DMS79 (cell line): ENCODE data around the gene KCNIP4.
"Not testable (repeated sequence)": the region's sequence is repeated elsewhere in the genome, so short reads cannot be mapped to it uniquely, and the experiment has no call there.

Experiments used
- DNase-seq: peaks from one replicate; lab custom pipeline; 2025; lab: John Stamatoyannopoulos, UW

Gene KCNIP4

DNA sequence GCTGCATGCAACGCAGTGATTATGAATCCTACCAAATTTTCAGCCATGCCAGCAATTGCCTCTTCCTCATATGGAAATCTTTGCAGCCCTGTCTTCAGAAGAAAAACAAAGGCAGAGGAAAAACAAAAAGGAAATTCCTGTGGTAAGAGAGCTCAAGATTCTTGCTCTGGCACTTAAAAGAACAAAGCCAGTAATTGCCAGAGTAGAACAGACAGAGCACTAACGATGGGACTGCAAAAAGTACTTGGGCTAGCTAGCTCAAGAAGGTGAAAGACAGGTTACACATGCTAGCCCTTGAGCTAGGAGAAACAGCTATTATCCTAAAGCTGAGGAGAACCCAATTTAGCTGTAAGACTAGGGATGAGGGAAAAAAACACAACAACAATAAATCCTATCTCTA is 582.3 kb downstream of the KCNIP4 start:
- DNase-seq, result no peak

DNA sequence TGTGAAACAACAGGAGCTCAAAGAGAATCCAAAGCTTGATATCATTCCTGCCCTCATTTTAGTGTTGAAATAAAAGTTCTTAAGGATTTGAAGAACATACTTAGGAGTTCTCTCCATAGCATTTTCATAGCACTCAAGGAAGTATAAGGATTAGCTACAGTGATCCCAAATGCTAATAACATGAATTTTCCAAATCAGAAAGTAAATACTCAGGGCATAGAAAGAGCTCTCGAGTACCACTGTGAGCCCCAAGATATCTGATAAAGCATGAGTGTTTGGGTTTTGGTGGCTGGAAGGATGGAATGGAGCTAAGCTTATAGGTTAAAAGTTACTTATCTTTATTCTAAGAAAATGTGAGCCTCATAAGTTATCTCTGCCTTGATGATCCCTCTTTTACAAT is 584.9 kb downstream of the KCNIP4 start:
- no peak for DNase-seq

DNA sequence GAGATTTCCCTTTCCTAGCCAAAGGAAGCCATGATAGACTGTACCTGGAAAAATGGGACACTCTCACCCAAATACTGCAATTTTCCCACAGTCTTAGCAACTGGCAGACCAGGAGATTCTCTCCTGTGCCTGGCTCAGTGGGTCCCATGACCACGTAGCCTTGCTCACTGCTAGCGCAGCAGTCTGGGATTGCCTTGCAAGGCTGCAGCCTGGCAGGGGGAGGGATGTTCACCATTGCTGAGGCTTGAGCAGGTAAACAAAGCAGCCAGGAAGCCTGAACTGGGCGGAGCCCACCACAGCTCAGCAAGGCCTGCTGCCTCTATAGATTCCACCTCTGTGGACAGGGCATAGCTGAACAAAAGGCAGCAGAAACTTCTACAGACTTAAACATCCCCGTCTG is 596.2 kb downstream of the KCNIP4 start:
- DNase-seq, result not testable (repeated sequence)

DNA sequence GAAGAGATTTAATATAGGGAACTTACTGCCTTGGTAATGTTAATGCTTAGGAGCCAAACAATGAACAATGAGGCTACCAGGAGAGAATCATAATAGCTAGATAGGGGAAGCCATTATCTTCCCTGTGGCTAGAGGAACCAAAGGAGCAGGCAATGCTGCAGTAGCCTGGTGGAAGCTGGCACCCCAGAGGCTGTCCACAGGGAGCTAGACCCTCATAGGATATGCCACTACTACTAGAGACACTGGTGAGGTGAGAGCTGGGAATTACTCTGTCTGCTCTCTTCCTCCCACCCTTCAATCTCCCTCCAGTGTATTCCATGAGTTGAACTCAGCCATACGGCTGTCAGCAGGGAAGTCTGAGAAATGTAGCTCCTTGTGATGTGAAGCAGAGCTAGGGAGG is 601.4 kb downstream of the KCNIP4 start:
- no peak for DNase-seq

DNA sequence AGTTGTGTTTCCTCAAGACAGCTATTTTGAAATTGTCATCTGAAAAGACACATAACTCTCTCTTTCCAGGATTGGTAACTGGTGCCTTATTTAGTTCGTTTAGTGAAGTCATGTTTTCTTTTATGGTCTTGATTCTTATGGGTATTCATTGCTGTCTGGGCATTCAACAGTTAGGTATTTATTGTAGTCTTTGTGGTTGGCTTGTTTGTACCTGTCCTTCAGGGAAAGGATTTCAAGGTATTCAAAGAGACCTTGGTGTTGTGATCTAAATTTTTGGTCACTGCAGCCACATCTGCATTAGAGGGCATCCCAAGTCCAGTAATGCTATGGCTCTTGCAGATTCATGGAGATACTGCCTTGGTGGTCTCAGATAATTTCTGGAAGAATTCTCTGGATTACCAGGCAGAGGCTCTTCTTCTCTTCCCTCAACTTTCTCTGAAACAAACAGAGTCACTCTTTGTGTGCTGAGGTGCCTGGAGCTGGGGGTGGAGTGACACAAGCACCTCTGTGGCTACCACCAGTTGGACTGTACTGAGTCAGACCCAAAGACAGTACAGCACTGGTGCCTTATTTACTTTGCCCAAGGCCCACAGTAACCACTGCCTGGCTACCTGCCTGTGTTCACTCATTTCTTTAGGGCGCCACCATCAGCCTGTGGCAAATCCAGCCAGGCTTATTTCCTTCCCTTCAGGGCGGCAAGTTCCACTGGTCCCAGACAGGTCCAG is 620.4 kb downstream of the KCNIP4 start:
- DNase-seq, result no peak

DNA sequence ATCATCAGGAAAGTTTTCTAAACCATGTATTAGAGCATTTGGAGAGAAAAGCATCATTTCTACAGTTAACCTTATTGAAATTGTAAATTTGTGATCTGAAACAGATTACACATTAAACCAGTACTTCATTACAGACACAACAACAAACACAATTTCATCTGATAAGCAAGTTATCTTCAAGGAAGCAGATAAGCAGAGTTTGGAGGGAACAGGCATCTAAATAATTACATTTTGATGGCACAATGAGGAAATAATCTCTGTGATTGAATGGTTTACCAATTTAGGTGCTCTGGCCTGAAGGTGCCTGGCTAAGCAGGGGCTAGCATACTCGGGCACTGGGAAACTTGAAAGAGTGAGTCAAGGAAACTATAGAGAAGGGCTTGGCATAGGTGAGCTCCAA is 628.5 kb downstream of the KCNIP4 start:
- no peak for DNase-seq

DNA sequence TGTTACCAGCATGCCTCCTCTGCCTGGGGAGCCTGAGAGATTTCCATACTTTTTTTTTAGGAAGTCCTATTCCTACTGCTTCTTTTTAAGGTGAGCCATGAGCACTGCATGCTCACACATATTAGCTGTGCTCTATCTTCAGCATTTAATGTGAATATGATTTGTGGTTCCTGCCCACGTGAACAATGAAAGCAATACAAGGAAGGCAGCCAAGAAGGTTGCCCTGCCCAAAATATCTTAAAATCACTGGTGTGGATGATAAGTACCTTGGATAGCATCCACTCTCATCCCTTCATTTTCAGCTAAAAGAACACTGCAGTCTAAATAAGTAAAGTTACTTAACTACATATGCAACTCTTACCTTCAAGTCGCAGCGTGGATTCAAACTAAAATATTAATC is 640.9 kb downstream of the KCNIP4 start:
- no peak for DNase-seq

DNA sequence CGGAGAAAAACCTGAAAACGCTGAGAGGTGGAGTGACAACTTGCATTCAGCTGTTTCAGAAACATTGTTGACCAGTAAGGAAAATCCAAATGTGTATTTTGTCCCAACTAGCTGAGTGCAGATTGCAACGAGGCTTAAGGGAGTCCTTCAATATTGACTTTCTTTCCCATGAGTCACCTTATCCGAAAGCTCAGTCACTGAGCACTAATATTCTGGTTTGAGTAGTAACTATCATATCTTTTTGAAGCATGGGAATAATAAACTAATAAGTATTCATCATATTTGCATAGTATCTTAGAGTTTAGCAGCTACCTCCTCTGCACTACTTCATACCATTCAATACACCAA is 644.1 kb downstream of the KCNIP4 start:
- DNase-seq, result no peak

DNA sequence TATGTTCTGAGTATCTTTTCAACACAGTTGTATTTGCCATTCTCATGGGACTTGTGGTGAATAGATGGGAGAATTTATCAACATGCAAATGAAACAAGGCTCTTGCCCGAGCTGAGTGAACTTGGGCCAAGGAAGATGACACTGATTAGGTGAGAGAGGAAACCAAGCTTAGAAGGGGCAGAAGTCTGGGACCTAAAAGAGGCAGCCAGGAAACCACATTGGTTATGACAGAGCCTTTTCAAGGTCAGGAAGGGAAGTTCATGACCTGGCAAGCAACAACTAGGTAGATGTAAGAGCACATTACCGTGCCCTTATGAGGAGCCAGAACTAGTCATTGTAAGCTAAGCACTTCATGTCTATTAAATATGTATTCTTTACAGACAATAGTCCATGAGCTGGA is 658.0 kb downstream of the KCNIP4 start:
- no peak for DNase-seq

DNA sequence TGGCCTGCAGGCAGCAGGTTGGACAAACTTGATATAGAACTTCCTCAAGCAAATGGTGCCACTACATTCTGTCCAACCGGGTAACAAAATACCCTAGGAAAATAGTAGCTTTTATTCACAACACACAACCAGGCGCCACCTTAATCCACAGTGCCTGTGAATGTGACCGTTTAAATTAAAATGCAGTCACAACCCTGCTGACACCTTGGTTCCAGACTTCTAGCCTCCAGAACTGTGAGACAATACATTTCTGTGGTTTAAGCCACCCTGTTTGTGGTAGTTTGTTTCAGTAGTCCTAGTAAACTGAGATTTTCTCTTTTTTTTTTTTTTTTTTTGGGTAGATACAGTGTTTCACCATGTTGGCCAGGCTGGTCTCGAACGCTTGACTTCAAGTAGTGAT is 672.5 kb downstream of the KCNIP4 start:
- DNase-seq, result no peak

DNA sequence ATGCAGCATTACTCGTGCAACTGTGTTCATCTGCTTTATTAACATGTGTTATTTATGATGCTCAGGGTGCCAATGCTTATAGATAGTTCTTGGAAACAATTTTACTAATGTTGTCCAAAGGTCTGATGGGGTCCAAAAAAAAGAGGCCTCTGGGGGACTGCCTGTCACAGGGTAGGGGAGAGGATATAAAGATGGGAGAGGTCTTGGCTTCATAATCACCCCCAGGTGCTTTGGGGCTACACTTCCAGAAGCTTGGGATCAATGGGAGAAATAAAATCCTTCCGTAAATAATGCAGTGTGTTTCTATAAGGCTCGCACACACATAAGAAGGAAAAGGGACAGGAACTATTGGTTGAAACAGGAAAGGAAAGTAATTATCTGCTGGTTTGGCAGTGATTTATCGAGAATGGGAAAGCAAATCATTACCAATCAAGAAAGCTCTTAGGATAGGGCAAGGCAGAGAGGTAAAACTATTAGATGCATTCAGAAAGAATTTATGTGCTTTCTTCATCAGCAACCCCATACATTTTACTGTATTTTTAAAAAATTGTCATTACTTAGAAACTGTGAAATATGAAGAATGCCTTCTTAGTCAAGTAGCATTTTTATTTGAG is 677.0 kb downstream of the KCNIP4 start:
- no peak for DNase-seq

DNA sequence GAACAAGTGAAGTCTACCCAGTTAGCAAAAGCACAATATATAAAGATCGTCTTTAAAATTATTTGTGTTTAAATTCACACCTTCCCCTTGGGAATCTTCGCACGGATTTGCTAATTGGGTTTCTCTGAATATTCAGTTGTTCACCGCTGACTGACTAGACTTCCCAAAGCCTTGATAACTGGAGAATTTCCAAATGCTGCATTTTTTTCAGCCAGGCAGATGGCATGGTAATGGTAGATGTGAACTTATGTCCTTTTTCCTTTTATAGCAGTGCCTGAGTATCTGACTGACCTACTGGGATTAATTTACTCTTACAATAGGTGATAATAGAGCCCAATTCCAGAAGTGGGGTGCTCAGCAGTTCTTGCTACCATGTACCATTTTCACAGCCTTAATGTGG is 700.2 kb downstream of the KCNIP4 start:
- no peak for DNase-seq

DNA sequence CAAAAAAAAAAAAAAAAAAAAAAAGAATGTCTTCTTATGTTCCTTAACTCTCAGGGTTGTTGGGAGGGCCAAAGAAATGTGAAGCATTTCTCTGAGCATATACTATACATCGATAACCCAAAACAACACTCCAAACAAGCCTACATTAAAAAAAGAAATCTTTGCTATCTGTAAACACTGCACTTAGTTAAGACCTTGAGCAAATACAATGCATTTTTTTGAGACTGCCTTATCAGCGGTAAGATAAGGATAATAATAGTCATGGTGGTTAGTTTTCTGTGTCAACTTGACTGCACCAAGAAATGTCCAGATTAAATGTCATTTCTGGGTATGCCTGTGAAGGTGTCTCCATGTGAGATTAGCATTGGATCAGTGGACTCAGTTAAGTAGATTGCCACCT is 706.4 kb downstream of the KCNIP4 start:
- no peak for DNase-seq

DNA sequence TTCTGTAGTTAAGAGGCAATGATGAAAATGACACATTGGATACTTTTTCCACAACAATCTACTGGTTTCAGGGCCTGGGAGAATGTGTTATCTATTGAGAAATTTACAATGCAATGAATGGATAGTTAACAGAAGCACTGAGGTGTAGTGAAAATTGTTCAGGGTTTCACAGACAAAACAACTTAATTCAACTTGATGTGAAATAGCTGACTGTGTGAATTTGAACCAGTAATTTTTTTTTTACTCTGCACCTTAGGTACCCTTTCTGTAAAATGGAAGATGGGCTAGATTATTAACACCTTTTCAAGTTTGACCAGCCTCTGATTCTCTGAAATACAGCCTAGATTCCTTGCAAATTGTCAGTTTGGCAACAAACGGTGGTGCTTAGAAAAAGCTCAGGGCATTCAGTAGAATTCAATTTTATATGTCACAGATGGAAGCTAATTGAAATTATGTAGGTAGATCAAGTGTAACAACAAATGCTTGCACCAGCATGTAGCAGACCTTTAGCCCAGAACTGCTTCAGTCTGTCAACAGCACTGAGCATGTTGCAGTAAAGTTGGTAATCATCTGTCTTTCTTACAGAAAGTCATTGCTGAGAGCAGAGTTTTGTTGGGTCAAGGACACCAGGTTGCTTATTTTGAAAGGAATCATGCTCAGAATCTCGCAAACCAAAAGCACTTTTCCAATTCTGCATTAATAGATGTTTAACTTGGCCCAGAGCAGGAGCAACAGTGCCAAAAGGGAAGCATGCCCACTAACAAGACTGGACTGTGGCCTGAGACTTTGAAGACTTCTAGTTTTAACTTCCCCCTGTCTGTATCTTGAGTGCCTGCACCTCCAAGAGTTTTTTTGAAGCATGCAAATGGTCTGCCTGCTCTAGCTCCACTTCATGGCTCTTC is 721.7 kb downstream of the KCNIP4 start:
- no peak for DNase-seq

DNA sequence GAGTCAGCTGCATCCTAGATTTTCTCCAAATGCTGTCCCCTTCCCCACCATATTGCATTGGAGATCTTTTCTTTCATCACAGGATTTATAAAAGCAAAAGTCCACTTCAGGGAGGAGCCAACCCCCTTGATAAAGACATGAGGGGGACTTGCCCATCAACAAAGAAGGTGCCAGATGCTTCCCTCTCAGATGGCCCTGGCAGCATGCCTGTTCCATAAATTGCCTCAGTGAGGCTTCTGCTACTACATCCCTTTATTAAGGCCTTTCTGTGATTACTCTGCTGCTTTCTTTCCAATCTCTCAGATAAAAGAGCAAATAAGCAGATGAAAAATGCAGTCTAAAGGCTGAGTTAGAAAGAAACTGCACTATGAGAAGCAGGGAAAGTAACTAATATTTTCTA is 736.7 kb downstream of the KCNIP4 start:
- no peak for DNase-seq

DNA sequence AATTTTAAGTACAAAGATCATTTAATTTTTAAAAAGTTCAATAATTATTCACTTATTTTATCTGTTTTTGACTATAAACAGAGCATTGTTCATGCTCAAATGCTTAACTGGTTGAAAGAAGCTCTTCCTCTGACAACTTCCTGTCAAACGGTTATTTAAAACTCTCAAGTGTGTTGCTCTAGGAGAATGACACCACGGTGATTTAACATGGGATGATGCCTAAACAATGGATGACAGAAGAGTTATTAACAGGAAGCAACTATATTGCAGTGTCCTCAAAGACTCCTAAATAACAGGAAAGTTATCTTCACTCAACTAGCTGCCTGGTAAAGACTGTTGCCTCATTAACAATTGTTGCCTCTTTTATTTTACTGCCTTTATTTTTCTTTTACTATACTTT is 738.7 kb downstream of the KCNIP4 start:
- DNase-seq, result no peak

DNA sequence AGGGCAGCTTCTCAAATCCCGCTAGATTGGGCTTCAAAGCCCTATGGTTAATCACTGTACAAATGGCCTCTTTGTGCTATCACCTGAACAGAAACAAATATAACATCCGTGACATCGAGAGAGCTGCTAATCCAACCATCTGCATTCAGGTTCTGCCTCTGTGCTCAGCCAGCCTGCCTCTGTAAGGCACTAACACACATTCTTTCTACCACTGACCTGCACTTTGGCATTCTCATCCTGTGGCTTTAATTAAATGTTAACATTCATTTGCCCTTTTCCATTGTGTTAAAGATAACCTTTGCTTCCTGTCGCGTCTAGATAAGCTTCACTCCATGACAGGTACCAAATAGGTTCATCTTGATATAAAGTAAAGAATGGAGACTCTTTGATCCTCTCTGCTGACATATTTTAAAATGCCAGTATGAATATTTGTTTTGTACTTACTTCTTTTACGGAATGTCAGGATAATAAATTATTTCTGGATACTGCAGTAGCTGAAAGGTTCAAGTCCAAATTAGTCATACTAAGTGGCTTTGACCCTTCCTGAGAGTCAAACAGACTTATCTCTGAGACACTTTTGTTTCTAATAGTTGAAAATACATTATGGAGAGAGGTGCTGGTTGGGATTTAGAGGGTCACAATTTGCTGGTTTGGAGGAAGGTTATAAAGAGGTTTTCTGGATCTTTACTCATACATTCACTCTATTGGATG is 742.6 kb downstream of the KCNIP4 start:
- DNase-seq, result no peak

DNA sequence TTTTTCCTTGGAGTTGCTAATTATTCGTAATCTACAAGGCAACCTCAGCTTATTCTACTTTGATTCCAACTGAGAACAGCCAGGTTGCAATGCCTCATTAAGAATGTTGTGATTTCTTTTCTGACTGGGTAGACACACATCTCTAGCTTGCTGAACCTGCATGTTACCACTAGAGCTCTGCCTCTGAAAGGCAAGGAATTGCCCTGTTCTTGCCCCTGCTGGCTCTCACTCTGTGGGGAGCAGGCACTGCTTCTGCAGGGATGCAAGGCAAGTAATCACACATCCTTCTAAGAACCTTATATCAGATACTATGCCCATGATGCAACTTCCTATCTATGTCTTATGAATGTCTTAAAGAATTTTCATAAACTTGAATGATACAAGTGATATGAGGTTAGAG is 745.2 kb downstream of the KCNIP4 start:
- DNase-seq, result no peak

DNA sequence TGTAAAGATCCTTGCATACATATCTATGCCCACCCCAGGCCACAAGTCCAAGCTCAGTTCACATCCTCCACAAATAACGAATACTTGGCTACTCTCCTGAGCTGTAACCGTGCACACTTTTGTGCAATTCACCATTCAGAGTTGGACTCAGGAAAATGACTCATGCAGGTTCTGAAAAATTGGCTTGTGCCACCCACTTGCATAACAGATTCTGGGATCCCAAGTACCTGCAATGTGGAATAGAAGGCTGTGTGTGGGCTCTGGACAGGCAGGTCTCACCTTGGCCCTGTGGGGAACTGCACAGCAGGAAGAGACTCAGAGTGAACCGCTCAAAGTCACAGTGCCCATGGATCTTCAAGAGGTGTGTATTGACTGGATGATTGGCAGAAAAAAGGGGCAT is 745.6 kb downstream of the KCNIP4 start:
- no peak for DNase-seq

DNA sequence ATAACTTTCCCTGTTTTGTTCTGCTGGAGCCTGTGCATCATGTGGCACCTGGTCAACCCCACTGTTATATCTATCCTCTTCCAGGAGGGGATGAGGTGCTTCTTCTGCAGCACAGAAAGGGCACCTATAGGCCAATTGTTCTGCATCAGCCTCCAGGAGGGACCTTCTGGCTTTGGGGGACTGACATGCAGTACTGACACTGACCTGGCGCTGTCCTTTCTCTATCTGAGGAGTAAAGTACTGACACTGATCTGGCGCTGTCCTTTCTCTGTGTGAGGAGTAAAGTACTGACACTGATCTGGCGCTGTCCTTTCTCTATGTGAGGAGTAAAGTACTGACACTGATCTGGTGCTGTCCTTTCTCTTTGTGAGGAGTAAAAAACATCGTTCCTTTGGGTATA is 749.9 kb downstream of the KCNIP4 start:
- DNase-seq, result no peak

DNA sequence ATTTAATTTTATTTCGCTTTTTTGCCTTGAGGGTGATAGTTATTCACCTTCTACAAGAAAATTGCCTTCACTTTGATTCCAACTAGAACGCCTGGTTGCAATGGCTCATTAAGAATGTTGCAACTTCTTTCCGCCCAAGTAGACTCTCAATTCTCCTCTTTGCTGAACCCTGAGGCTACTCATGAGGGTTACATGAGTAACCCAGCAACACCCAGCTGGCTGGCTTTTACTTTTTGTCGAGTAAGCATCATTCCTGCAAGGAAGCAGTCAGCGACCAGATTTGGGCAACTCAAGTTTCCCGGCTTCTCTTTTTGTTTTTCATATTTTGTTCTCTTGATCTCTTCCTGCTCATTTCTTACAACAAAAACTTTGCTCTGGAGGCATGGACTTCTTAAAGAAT is 752.9 kb downstream of the KCNIP4 start:
- DNase-seq, result no peak

DNA sequence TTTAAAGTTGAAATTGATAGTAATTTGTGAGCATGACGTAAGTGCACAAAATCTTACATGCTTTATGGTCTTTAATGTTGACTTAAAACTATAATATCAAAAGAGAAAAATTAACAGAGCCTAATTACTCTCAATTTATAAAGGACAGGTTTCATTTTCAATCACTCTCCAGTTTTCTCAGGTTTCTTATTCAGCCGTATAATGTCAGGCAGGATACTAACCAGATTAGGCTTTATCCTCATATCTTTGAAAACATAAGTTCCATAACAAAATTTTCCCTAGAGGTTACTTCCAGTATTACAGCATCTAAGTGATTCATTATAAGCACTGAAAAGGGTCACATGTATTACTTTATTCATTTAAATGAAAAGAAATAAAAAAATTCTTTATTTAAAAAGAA is 756.2 kb downstream of the KCNIP4 start:
- DNase-seq, result no peak

DNA sequence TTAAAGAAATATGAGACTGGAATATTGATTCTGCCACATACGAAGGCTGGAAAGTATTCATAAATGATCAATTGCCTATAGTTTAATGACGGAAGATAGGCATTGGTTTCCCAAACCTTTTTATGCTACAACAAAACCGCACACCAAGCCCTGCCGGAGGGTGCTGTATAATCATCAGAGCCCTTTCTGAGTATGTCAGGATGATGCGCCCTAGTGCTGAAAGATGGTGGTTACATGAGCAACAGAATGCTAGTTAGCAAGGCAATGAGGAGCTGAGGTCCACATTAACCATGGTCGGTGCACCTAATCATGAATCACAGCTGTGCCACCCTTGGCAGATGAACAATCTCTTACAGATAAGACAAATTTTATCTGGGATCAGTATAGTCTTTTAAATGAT is 757.3 kb downstream of the KCNIP4 start:
- DNase-seq, result no peak
